Upper lobe of right lung (tissue), 1 donor: ENCODE measurements around the gene ETS2. TPM values are rescaled to one million over a fixed set of nuclear protein-coding genes. Genes with fewer than 3 reads are reported as not detected.

Source experiments
- ATAC-seq: fragments of 200-7000 bp; cut with Tn5 transposase; one replicate; pipeline ENCODE4 v1.9.1; 2020; ENCODE audit warnings: mild to moderate bottlenecking, moderate library complexity
- DNase-seq: peaks from one replicate; pipeline ENCODE4 v3.0.0-alpha.2; 2020
- H3K27ac ChIP-seq: fragments of 200-600 bp; one replicate; pipeline ENCODE4 v1.8.0; 2022
- H3K27me3 ChIP-seq: fragments of 200-600 bp; one replicate; pipeline ENCODE4 v1.8.0; 2022; ENCODE audit warnings: mild to moderate bottlenecking
- H3K36me3 ChIP-seq: fragments of 200-600 bp; one replicate; pipeline ENCODE4 v1.8.0; 2022
- H3K4me1 ChIP-seq: fragments of 200-600 bp; one replicate; pipeline ENCODE4 v1.8.0; 2022
- H3K4me3 ChIP-seq: fragments of 200-600 bp; one replicate; pipeline ENCODE4 v1.8.0; 2022; ENCODE audit warnings: mild to moderate bottlenecking
- H3K9me3 ChIP-seq: fragments of 200-600 bp; one replicate; pipeline ENCODE4 v1.8.0; 2022
- CTCF ChIP-seq: fragments of 200-600 bp; IDR thresholded peaks from one replicate; pipeline ENCODE4 v1.8.0; 2022; ENCODE audit warnings: antibody characterized with exemption
- intact Hi-C: fragments of 100-400 bp; cut with DNase I; formaldehyde crosslinking; loops from one replicate; pipeline ENCODE4 v1.11.0; 2022
- total RNA-seq: library from RNA; stranded (reverse); fragmentation: NEBNext Ultra II Directional; extraction: Animal tissue kit (Norgen Biotek cat#: 25700); gene quantifications from one replicate; pipeline ENCODE4 v1.2.1, GENCODE V29; 2021
- donor health status: DM: no; HTN: yes; CAD: no; lungs with severe emphysema.

Gene ETS2
- total RNA-seq, 1 donor from 2014 or later: 195 TPM

- Histone ChIP-seq H3K9me3 (no peaks in the 10 kb centered on the region), H3K36me3 (no peaks in the 10 kb centered on the region), H3K4me3 (no peak overlapping the region), H3K4me1 (peaks cover 7% of the 10 kb centered on the region), H3K27me3 (no peaks in the 10 kb centered on the region), H3K27ac (peak overlapping the region; percentile 36)
- no peak for TF ChIP-seq CTCF
- ATAC-seq (no peak), DNase-seq (no peak)
- intact Hi-C loops: no loop called here
Observed at GRCh38 chr21:38768471-38769063, 37.2 kb upstream of the ETS2 start.

DNA sequence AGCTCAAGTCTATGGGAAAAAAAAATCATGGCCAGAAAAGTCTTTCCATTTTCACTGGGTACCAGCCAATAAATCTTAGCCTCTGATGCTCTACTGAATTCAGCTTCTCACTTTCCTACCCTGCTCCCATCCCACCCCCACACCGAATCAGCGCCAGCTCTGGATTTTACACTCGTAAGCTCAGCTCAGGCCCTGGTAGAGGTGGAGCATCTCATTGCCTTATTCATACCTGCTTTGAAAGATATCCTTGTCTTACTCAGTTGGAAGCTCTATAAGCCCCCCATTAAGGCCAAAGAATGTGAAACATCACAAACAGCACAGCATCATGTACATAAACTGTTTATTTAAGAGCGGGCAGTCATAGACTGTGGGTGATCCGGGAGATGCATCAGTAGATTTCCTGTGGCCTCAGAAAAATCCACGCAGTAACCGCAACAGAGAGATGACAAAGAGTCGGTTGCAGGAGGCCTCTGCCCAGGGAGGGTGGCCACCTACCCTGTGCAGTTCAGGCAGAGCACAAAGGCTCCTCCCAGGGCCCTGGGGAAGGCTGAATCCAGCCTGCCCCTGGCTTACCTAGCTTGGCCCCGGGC, 36.4 kb upstream of the ETS2 start:
- no peaks in the 10 kb centered on the region for H3K36me3 ChIP-seq
- H3K9me3 ChIP-seq: no peaks in the 10 kb centered on the region
- H3K27me3 ChIP-seq: no peaks in the 10 kb centered on the region
- no peak overlapping the region for H3K4me3 ChIP-seq
- no peak for DNase-seq
- H3K27ac ChIP-seq: peak overlapping the region; percentile 36
- no peak for ATAC-seq
- no peak for TF ChIP-seq CTCF
- peaks cover 13% of the 10 kb centered on the region for H3K4me1 ChIP-seq
- intact Hi-C loops: no loop called here

- H3K4me1 ChIP-seq: peaks cover 13% of the 10 kb centered on the region
- H3K36me3 ChIP-seq: no peaks in the 10 kb centered on the region
- intact Hi-C loops: no loop called here
- H3K27me3 ChIP-seq: no peaks in the 10 kb centered on the region
- DNase-seq: no peak
- no peak for ATAC-seq
- H3K4me3 ChIP-seq: no peak overlapping the region
- no peaks in the 10 kb centered on the region for H3K9me3 ChIP-seq
- no peak overlapping the region for H3K27ac ChIP-seq
- no peak for TF ChIP-seq CTCF
Observed at GRCh38 chr21:38770660-38771059, 35.1 kb upstream of the ETS2 start.

DNA sequence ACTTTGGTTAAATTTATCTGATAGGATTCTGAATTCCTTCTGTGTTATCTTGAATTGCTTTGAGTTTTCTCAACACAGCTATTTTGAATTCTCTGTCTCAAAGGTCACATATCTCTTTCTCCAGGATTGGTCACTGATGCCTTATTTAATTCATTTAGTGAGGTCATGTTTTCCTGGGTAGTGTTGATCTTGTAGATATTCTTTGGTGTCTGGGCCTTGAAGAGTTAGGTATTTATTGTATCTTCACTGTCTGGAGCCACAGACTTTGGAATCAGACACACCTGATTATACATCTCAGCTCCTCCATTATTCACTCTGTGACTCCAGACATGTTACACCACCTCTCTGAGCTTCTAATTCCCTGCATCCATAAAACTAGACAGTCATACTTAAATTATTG, 34.2 kb upstream of the ETS2 start:
- H3K27ac ChIP-seq: no peak overlapping the region
- ATAC-seq (no peak), DNase-seq (no peak)
- H3K4me1 ChIP-seq: peaks cover 13% of the 10 kb centered on the region
- H3K36me3 ChIP-seq: no peaks in the 10 kb centered on the region
- TF ChIP-seq CTCF: no peak
- H3K4me3 ChIP-seq: no peak overlapping the region
- H3K27me3 ChIP-seq: no peaks in the 10 kb centered on the region
- intact Hi-C loops: no loop called here
- H3K9me3 ChIP-seq: no peaks in the 10 kb centered on the region

- peaks cover 13% of the 10 kb centered on the region for H3K4me1 ChIP-seq
- no peak overlapping the region for H3K4me3 ChIP-seq
- no peak for ATAC-seq
- no peaks in the 10 kb centered on the region for H3K27me3 ChIP-seq
- no peaks in the 10 kb centered on the region for H3K9me3 ChIP-seq
- no peak for DNase-seq
- H3K36me3 ChIP-seq: no peaks in the 10 kb centered on the region
- no peak for TF ChIP-seq CTCF
- peak overlapping the region; percentile 26 for H3K27ac ChIP-seq
- intact Hi-C loops: no loop called here
Observed at GRCh38 chr21:38772646-38773045, 33.1 kb upstream of the ETS2 start.
